K562 (cell line): ENCODE results near the gene CHRM1. TPM values are rescaled to one million over a fixed set of nuclear protein-coding genes. Genes with fewer than 3 reads are reported as not detected.

ENCODE experiments used
- ILF3 ChIP-seq: fragments of 450-650 bp; IDR thresholded peaks from 2 replicates; pipeline ENCODE4 v1.6.1; 2018; ENCODE audit warnings: antibody characterized with exemption, mild to moderate bottlenecking, moderate library complexity, borderline replicate concordance
- LCOR ChIP-seq: sonication (generic); formaldehyde crosslinking; IDR thresholded peaks from 2 replicates; pipeline ENCODE4 v1.8.0; 2022; ENCODE audit warnings: mild to moderate bottlenecking, missing genetic modification reagents
- ZNF24 ChIP-seq: fragments of 450-650 bp; IDR thresholded peaks from 2 replicates; pipeline ENCODE4 v1.6.1; 2016
- ZNF3 ChIP-seq: fragments of 250-450 bp; sonication (Bioruptor Pico); IDR thresholded peaks from 2 replicates; pipeline ENCODE4 v1.5.0; 2021; ENCODE audit warnings: mild to moderate bottlenecking, moderate library complexity
- ZNF668 ChIP-seq: fragments of 250-450 bp; sonication (Bioruptor Pico); IDR thresholded peaks from 2 replicates; pipeline ENCODE4 v1.8.0; 2022; ENCODE audit warnings: mild to moderate bottlenecking, inconsistent platforms
- polyA plus RNA-seq, 8 experiments: library from polyadenylated mRNA; depleted of rRNA in 4 of 8; stranded (reverse) in 5 of 8; unstranded in 3 of 8; fragments of >200 nt; fragmentation: Nextera tagmentation in 2 of 8; fragmentation: Illumina TruSeq in 1 of 8; extraction: Ambion mirVana in 2 of 8; extraction: Trizol in 1 of 8; gene quantifications; 2 replicates each; pipeline versions ENCODE4 v1.2.1 to v1.2.3, GENCODE V29; 2011 to 2014; ENCODE audit warnings: inconsistent platforms in 1 of 8, missing spikeins in 1 of 8
- total RNA-seq, 7 experiments: library from RNA; depleted of rRNA in 6 of 7; stranded (reverse); fragments of >200 nt in 6 of 7; fragmentation: Illumina TruSeq in 2 of 7; extraction: Trizol in 2 of 7; gene quantifications; 2 replicates each; pipeline versions ENCODE4 v1.2.1 to v1.2.3, GENCODE V29; 2011 to 2021; ENCODE audit warnings: low replicate concordance in 1 of 7
- TF ChIP-seq, protein P1 (sequence below), 2 experiments: IDR thresholded peaks; 2 replicates each; pipeline ENCODE4 v1.6.1; 2011; ENCODE audit warnings: borderline replicate concordance in 1 of 2, control low read depth in 1 of 2, low read depth in 1 of 2, low read length in 1 of 2, mild to moderate bottlenecking in 1 of 2, mixed read lengths in 1 of 2, moderate library complexity in 1 of 2; ENCODE audit not compliant: insufficient read depth in 1 of 2, insufficient read length in 1 of 2, poor library complexity in 1 of 2, severe bottlenecking in 1 of 2; ENCODE audit errors: extremely low read depth in 1 of 2
- TF ChIP-seq, protein P2 (sequence below): fragments of 450-650 bp; formaldehyde crosslinking; IDR thresholded peaks from 2 replicates; pipeline ENCODE4 v1.4.0; 2020; ENCODE audit warnings: mild to moderate bottlenecking

The CHRM1 gene
- total and polyA plus RNA-seq, 9 of the 15 experiments (the other 6 are each of a cell fraction or from before 2014, with no cell fraction given): not detected

DNA sequence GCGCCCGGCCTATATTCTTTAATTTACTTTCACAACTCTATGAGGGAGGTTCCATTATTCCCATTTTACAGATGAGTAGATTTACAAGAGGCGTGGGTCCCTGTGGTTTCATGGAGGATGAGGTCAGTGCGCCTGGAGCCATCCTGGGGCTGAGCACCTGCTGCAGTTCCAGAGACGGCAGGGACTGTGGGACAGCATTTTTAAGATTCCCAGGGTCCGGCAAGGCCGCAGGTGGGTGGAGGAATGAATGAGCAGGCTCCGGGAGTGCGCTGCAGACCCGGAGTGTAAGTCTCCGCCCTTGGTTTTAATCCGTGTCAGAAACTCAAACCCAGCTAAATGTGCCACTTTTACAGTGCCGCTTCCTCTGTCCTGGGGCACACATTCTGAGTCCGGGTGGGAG lies 4.1 kb upstream of the CHRM1 start (continued):
- TF ChIP-seq, protein P1, sequence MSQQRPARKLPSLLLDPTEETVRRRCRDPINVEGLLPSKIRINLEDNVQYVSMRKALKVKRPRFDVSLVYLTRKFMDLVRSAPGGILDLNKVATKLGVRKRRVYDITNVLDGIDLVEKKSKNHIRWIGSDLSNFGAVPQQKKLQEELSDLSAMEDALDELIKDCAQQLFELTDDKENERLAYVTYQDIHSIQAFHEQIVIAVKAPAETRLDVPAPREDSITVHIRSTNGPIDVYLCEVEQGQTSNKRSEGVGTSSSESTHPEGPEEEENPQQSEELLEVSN (IDR thresholded peaks at IDR 0.05; ENCODE audit: borderline replicate concordance in 1 of 2, extremely low read depth in 1 of 2, insufficient read depth in 1 of 2, insufficient read length in 1 of 2, low read depth in 1 of 2, low read length in 1 of 2, poor library complexity in 1 of 2, severe bottlenecking in 1 of 2): no peak
- no peak for TF ChIP-seq ZNF24
- TF ChIP-seq, protein P2, sequence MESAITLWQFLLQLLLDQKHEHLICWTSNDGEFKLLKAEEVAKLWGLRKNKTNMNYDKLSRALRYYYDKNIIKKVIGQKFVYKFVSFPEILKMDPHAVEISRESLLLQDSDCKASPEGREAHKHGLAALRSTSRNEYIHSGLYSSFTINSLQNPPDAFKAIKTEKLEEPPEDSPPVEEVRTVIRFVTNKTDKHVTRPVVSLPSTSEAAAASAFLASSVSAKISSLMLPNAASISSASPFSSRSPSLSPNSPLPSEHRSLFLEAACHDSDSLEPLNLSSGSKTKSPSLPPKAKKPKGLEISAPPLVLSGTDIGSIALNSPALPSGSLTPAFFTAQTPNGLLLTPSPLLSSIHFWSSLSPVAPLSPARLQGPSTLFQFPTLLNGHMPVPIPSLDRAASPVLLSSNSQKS (CRISPR knock-in tag): no peak
- TF ChIP-seq ZNF668: no peak
- TF ChIP-seq ILF3: no peak
- no peak for TF ChIP-seq ZNF3 (CRISPR knock-in tag)
- no peak for TF ChIP-seq LCOR (CRISPR knock-in tag)
